ENCODE measurements around the gene CBX7.

The CBX7 gene

DNA sequence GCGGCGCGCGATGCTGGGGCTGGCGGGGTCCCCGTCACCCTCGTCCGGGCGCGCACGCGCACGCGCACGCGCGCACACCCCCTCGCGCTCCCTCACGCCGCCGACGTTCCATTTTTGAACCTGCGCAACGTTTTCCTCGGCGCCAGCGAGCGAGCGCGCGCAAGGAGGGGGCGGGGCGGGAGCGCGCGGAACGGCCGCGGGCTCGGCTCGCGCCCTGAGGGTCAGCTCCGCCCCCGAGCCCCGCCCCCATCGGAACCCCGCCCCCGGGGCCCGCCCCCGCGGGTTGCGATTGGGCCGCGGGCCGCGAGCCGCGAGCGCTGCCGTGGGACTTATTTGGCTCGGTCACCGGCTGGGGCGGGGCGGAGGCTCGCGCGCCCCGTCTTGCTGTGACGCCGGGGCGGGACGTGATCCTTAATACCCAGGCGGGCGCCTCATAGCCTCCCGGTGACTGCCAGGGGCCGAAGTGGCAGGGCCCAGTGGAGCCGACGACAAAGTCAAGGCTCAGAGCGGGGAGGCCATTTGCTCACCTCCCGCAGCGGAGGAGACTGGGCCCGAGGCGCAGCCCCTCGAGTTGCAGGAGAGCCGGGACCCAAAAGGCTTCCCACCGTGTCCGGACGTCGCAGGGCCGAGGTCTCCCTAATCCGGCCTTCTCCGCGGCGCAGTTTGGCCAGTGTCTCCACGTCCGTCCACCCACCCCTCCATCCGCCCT is at the start of gene CBX7:
Gene CBX7, minus strand, starts transcription at position 170 of the 709 bp plus-strand sequence. CDS start 236 bp downstream, outside the sequence.
- TF ChIP-seq, protein P1, sequence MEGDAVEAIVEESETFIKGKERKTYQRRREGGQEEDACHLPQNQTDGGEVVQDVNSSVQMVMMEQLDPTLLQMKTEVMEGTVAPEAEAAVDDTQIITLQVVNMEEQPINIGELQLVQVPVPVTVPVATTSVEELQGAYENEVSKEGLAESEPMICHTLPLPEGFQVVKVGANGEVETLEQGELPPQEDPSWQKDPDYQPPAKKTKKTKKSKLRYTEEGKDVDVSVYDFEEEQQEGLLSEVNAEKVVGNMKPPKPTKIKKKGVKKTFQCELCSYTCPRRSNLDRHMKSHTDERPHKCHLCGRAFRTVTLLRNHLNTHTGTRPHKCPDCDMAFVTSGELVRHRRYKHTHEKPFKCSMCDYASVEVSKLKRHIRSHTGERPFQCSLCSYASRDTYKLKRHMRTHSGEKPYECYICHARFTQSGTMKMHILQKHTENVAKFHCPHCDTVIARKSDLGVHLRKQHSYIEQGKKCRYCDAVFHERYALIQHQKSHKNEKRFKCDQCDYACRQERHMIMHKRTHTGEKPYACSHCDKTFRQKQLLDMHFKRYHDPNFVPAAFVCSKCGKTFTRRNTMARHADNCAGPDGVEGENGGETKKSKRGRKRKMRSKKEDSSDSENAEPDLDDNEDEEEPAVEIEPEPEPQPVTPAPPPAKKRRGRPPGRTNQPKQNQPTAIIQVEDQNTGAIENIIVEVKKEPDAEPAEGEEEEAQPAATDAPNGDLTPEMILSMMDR (IDR thresholded peaks at IDR 0.05; ENCODE audit: low read depth, low read length, missing control alignments) = no peak
- H3K36me3 ChIP-seq (replicated peaks) = no peaks in the 10 kb centered on the region
- DNase-seq = peak; percentile 68
- H3K27ac ChIP-seq = no peak within 1 kb of the TSS
- H3K4me3 ChIP-seq (ENCODE audit: low read depth, low read length) = peak within 1 kb of the TSS; percentile 58
- in situ Hi-C loops (cut with HindIII; ENCODE audit: low pct_ligation_motif_present, low sequenced_read_pairs) = no loop called here
- peaks cover 14% of the 10 kb centered on the region for H3K27me3 ChIP-seq (replicated peaks)

DNA sequence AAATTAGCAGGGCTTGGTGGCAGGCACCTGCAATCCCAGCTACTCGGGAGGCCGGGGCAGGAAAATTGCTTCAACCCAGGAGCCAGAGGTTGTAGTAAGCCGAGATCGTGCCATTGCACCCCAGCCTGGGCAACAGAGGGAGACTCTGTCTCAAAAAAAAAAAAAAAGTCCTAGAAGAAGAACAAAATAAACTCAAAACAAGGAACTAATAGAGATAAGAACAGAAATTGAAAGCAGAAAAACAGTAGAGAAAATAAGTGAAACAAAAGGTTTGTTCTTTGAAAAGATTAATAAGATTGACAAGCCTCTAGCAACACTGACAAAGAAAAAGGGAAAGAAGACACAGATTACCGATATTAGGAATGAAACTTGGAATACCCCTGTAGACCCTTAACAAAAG is 45.1 kb upstream of the CBX7 start:
- in situ Hi-C loops (cut with HindIII; ENCODE audit: low pct_ligation_motif_present, low sequenced_read_pairs) = no loop called here
- TF ChIP-seq, protein P1 (IDR thresholded peaks at IDR 0.05; ENCODE audit: low read depth, low read length, missing control alignments) = no peak
- H3K36me3 ChIP-seq (replicated peaks) = no peaks in the 10 kb centered on the region

DNA sequence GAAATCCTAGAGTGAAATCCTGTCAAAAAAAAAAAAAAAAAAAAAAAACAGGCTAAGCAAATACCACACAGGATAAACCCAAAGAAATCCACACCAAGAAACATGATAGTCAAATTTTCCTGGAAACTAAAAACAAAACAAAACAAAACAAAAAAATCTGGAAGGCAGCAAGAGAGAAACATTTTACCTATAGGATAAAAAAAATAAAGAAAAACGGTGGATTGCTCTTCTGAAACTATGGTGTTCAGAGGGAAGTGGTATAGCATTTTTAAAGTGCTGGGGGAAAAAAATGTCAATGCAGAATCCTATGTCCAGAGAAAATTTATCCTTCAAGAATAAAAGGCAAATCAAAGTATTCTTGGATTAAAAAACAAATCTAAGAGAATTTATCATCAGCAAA is 41.6 kb upstream of the CBX7 start:
- Histone ChIP-seq H3K27ac (no peak overlapping the region), H3K36me3 (replicated peaks) (no peaks in the 10 kb centered on the region), H3K4me3 (ENCODE audit: low read depth, low read length) (no peak overlapping the region), H3K27me3 (replicated peaks) (no peaks in the 10 kb centered on the region)
- TF ChIP-seq, protein P1 (IDR thresholded peaks at IDR 0.05; ENCODE audit: low read depth, low read length, missing control alignments) = no peak
- in situ Hi-C loops (cut with HindIII; ENCODE audit: low pct_ligation_motif_present, low sequenced_read_pairs) = no loop called here
- DNase-seq = no peak

More for the DNA sequence above, 45.1 kb upstream of the CBX7 start:
- no peak overlapping the region for H3K4me3 ChIP-seq (ENCODE audit: low read depth, low read length)
- H3K27me3 ChIP-seq (replicated peaks) = no peaks in the 10 kb centered on the region
- DNase-seq = no peak
- H3K27ac ChIP-seq = no peak overlapping the region

- Histone ChIP-seq H3K4me3 (ENCODE audit: low read depth, low read length) (no peak overlapping the region), H3K36me3 (replicated peaks) (no peaks in the 10 kb centered on the region), H3K27me3 (replicated peaks) (no peaks in the 10 kb centered on the region), H3K27ac (no peak overlapping the region)
- DNase-seq = no peak
- in situ Hi-C loops (cut with HindIII; ENCODE audit: low pct_ligation_motif_present, low sequenced_read_pairs) = no loop called here
- TF ChIP-seq, protein P1 (IDR thresholded peaks at IDR 0.05; ENCODE audit: low read depth, low read length, missing control alignments) = no peak
These were observed 36.3 kb upstream of the CBX7 start for GRCh38 chr22:39188809-39189208.

DNA sequence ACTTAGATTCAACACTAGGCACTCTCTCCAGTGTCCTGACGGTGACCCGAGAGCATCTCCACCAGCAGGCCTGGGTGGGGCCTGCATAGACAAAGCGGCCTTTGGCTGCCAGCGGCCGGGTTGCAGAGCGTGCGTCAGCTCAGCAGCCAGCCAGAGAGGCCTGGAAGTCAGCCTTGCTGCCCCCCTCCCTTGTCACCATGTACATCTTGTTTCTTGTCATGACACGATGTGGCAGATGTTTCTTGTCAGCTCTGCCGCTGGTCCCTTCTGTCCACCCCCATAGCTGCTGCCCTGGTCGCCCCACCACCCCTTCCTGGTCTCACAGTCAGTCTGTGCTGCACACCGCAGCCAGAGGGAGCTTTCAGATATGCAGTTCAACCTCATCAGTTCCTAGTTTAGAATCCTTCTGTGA is 33.1 kb upstream of the CBX7 start:
- Histone ChIP-seq H3K4me3 (ENCODE audit: low read depth, low read length) (no peak overlapping the region), H3K27me3 (replicated peaks) (no peaks in the 10 kb centered on the region), H3K36me3 (replicated peaks) (no peaks in the 10 kb centered on the region), H3K27ac (peak overlapping the region; percentile 15)
- no peak for DNase-seq
- TF ChIP-seq, protein P1 (IDR thresholded peaks at IDR 0.05; ENCODE audit: low read depth, low read length, missing control alignments) = peak; percentile 62
- in situ Hi-C loops (cut with HindIII; ENCODE audit: low pct_ligation_motif_present, low sequenced_read_pairs) = no loop called here

Data from brain microvascular endothelial cell (primary cell).